OCI-LY1 (cell line): Measurements from ENCODE around the gene CDH23.
A peak's percentile ranks its signal among the peaks of the same experiment; 100 is the strongest.

Source experiments
- H2AFZ ChIP-seq: fragments of 200-600 bp; sonication (generic), shearing (Covaris generic); 2 replicates; pipeline ENCODE4 v1.6.0; 2014; ENCODE audit warnings: antibody characterized with exemption, mild to moderate bottlenecking, low read length
- H3F3A ChIP-seq: fragments of 200-600 bp; sonication (generic), shearing (Covaris generic); 2 replicates; pipeline ENCODE4 v1.6.0; 2014; ENCODE audit warnings: mild to moderate bottlenecking, antibody characterized with exemption, low read length, moderate library complexity; ENCODE audit not compliant: insufficient read depth
- H3K27ac ChIP-seq: fragments of 200-600 bp; sonication (generic); 2 replicates; pipeline ENCODE4 v1.5.1; 2014; ENCODE audit warnings: low read length, mixed run types, mild to moderate bottlenecking, low read depth; ENCODE audit not compliant: poor library complexity, severe bottlenecking
- H3K27me3 ChIP-seq: fragments of 200-600 bp; sonication (generic); 2 replicates; pipeline ENCODE4 v1.6.0; 2014; ENCODE audit warnings: antibody characterized with exemption, mild to moderate bottlenecking, low read length, moderate library complexity; ENCODE audit not compliant: insufficient read depth
- H3K36me3 ChIP-seq: fragments of 200-600 bp; sonication (generic); 2 replicates; pipeline ENCODE4 v1.6.1; 2014; ENCODE audit warnings: mild to moderate bottlenecking, antibody characterized with exemption, low read length, moderate library complexity, mixed read lengths; ENCODE audit not compliant: insufficient read depth
- H3K4me1 ChIP-seq: fragments of 200-600 bp; sonication (generic); 2 replicates; pipeline ENCODE4 v1.5.1; 2014; ENCODE audit warnings: mild to moderate bottlenecking, low read length, moderate library complexity; ENCODE audit not compliant: insufficient read depth, severe bottlenecking
- H3K4me2 ChIP-seq: fragments of 200-600 bp; sonication (generic), shearing (Covaris generic); 2 replicates; pipeline ENCODE4 v1.6.1; 2014; ENCODE audit warnings: low read length
- H3K4me3 ChIP-seq: fragments of 200-600 bp; sonication (generic); 2 replicates; pipeline ENCODE4 v1.5.1; 2014; ENCODE audit warnings: low read length, low read depth, mild to moderate bottlenecking, mixed read lengths; ENCODE audit not compliant: poor library complexity, severe bottlenecking
- H3K79me2 ChIP-seq: fragments of 200-600 bp; shearing (Covaris generic); 2 replicates; pipeline ENCODE4 v1.6.1; 2016; ENCODE audit warnings: mixed run types, low read length, mixed read lengths; ENCODE audit not compliant: insufficient read depth
- H3K9ac ChIP-seq: fragments of 200-600 bp; sonication (generic), shearing (Covaris generic); 2 replicates; pipeline ENCODE4 v1.6.1; 2014; ENCODE audit warnings: mild to moderate bottlenecking, low read length, mixed read lengths
- H3K9me2 ChIP-seq: fragments of 200-600 bp; sonication (generic), shearing (Covaris generic); 2 replicates; pipeline ENCODE4 v1.6.1; 2014; ENCODE audit warnings: low read depth, mild to moderate bottlenecking, low read length, mixed read lengths
- H3K9me3 ChIP-seq: fragments of 200-600 bp; shearing (Covaris generic); 2 replicates; pipeline ENCODE4 v1.6.1; 2014; ENCODE audit warnings: low read length, mixed read lengths
- H4K20me1 ChIP-seq: fragments of 200-600 bp; sonication (generic), shearing (Covaris generic); 2 replicates; pipeline ENCODE4 v1.6.0; 2016; ENCODE audit warnings: mild to moderate bottlenecking, low read length; ENCODE audit not compliant: insufficient read depth
- EZH2 ChIP-seq: fragments of 200-600 bp; sonication (generic), shearing (Covaris generic); IDR thresholded peaks from 2 replicates; pipeline ENCODE4 v1.8.0; 2017; ENCODE audit warnings: borderline replicate concordance, mixed run types, mild to moderate bottlenecking, antibody characterized with exemption, low read length, moderate library complexity, mixed read lengths
- TF ChIP-seq, protein P1 (sequence below): fragments of 200-600 bp; sonication (generic), shearing (Covaris generic); IDR thresholded peaks from 2 replicates; pipeline ENCODE4 v1.5.1; 2017; ENCODE audit warnings: mild to moderate bottlenecking, antibody characterized with exemption, low read length, moderate library complexity, mixed read lengths

Gene CDH23

DNA sequence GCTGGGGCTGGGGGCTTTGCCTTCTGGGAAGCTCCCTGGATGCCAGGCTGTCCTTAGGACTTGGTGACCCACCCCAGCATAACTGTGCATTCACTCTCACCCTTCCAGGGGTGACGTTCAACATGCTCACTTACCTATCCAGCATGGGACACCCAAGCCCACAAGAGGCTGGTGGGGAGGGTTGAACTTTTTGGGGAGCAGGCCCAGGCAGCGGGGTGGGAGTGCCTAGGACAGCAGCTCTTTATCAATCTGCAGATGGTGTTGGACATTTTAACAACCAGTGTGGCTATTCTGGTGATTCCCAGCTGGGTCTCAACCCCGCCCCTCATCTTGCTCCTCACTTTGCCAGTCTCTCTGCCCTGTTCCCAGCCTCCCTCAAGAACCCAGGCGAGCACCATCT lies 86.4 kb downstream of the CDH23 start:
- H3K36me3 ChIP-seq: no peaks in the 10 kb centered on the region
- H3K4me1 ChIP-seq: no peaks in the 10 kb centered on the region
- H3K4me3 ChIP-seq: no peak overlapping the region
- no peak overlapping the region for H2AFZ ChIP-seq
- no peaks in the 10 kb centered on the region for H3K27me3 ChIP-seq
- no peak overlapping the region for H3K9ac ChIP-seq
- no peaks in the 10 kb centered on the region for H3K79me2 ChIP-seq
- no peak overlapping the region for H3K4me2 ChIP-seq
- no peaks in the 10 kb centered on the region for H4K20me1 ChIP-seq
- no peaks in the 10 kb centered on the region for H3K9me3 ChIP-seq
- H3K27ac ChIP-seq: no peak overlapping the region
- H3K9me2 ChIP-seq: no peaks in the 10 kb centered on the region
- H3F3A ChIP-seq: no peaks in the 10 kb centered on the region
- TF ChIP-seq, protein P1, sequence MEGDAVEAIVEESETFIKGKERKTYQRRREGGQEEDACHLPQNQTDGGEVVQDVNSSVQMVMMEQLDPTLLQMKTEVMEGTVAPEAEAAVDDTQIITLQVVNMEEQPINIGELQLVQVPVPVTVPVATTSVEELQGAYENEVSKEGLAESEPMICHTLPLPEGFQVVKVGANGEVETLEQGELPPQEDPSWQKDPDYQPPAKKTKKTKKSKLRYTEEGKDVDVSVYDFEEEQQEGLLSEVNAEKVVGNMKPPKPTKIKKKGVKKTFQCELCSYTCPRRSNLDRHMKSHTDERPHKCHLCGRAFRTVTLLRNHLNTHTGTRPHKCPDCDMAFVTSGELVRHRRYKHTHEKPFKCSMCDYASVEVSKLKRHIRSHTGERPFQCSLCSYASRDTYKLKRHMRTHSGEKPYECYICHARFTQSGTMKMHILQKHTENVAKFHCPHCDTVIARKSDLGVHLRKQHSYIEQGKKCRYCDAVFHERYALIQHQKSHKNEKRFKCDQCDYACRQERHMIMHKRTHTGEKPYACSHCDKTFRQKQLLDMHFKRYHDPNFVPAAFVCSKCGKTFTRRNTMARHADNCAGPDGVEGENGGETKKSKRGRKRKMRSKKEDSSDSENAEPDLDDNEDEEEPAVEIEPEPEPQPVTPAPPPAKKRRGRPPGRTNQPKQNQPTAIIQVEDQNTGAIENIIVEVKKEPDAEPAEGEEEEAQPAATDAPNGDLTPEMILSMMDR: no peak
- no peak for TF ChIP-seq EZH2

DNA sequence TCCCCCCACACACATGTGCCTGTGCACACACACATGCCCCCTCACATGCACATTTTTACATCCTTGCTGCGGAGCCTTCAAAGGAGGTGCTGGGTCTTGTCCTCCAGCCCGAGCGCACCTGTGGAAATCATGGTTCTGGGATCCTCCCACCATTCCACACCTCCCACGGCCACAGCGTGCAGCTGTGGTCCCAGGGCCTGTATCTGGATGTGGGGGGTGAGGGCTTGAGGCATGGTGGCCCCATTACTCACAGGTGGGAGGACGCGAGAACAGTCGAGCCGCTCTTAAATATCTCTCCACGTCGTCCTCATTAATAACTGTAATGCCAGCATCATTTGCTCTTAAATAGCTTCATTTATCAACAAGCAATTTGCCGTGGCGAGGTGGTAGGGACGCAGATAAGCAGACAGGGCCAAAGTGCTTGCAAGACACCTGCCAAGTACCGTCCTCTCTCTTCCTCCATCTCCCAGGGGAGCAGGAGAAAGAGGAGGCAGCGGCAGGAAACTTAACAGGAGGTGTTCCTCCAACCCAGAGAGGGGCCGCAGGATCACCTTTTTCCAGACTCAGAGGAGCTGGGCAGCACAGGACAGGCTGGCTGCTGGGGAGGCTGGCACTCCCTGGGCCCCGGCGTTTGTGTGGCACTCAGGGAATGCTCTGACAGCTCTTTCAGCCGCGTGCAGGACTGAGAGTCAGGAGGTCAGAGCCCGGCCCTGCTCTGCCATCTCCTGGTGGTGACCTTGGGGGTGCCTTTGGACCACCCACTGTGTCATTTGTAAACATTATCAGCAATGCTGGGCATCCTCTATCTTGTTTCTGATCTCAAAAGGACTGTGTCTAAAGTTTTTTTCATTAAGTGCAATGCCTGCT lies 87.4 kb downstream of the CDH23 start:
- no peaks in the 10 kb centered on the region for H3F3A ChIP-seq
- peaks cover 6% of the 10 kb centered on the region for H3K9me3 ChIP-seq
- H3K9me2 ChIP-seq: no peaks in the 10 kb centered on the region
- H3K9ac ChIP-seq: no peak overlapping the region
- H3K4me1 ChIP-seq: no peaks in the 10 kb centered on the region
- H3K27me3 ChIP-seq: 0 out of 2 replicates have a peak, but pooled peaks cover 4% of the 10 kb centered on the region
- no peaks in the 10 kb centered on the region for H4K20me1 ChIP-seq
- TF ChIP-seq, protein P1: no peak
- TF ChIP-seq EZH2: no peak
- H2AFZ ChIP-seq: no peak overlapping the region
- no peaks in the 10 kb centered on the region for H3K79me2 ChIP-seq
- H3K4me3 ChIP-seq: no peak overlapping the region
- H3K4me2 ChIP-seq: no peak overlapping the region
- H3K27ac ChIP-seq: no peak overlapping the region
- H3K36me3 ChIP-seq: no peaks in the 10 kb centered on the region; the same call in 1 of the 2 replicates

DNA sequence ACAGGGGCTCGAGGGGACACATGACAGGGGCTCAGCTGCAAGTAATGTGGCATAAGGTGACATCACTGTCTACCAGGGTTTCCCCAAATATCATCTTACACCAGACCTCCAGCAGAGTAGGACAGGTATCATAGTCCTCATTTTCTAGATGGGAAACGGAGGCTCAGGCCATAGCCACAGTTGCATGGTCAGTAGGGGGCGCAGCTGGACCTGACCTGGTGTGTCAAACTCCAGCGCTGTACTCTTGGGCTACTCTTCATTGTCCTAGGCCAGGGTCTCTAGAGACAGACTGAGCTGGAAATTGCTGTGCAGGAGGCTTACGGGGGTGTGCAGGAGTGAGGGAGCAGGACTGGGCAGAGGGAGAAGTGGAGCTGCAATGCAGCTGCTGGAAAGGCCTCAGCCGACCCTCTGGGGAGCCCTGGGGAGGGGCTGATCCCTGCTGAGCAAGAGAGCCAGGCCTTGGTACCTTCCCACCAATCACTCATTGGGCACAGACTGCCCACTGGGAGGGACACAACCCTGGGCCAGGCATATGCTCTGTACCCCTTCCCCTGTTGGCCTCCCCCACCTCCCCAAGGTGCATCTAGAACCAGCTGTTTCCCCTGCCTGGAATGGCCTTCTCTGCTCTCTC lies 89.9 kb downstream of the CDH23 start:
- Histone ChIP-seq H3K36me3 (no peaks in the 10 kb centered on the region; the same call in 1 of the 2 replicates), H3K9me3 (peaks cover 9% of the 10 kb centered on the region), H2AFZ (no peak overlapping the region), H3K9ac (no peak overlapping the region), H3K27me3 (0 out of 2 replicates have a peak, but pooled peaks cover 4% of the 10 kb centered on the region), H3K4me2 (no peak overlapping the region), H3F3A (no peaks in the 10 kb centered on the region), H3K9me2 (no peaks in the 10 kb centered on the region), H3K79me2 (no peaks in the 10 kb centered on the region), H4K20me1 (no peaks in the 10 kb centered on the region), H3K4me1 (no peaks in the 10 kb centered on the region), H3K4me3 (no peak overlapping the region), H3K27ac (no peak overlapping the region)
- TF ChIP-seq, protein P1: peak; percentile 80
- TF ChIP-seq EZH2: no peak
